IMR-90 (cell line): ENCODE results near the gene NMT1. TPM values are rescaled to one million over a fixed set of nuclear protein-coding genes. Genes with fewer than 3 reads are reported as not detected.

Source experiments
- ATAC-seq: fragments of 200-7000 bp; cut with Tn5 transposase; 2 replicates; pipeline ENCODE4 v1.9.1; 2020; ENCODE audit warnings: low read depth, mild to moderate bottlenecking, moderate library complexity
- BruUV-seq: library from RNA; stranded (reverse); fragments of 400-500 nt; replicated peaks from 2 replicates; lab custom pipeline; 2021; lab: Mats Ljungman, UMichigan
- CTCF ChIA-PET: fragments of 300-600 bp; formaldehyde crosslinking; extraction: SDS; loops from one replicate; lab custom pipeline; 2021; ENCODE audit warnings: antibody characterized with exemption; lab: Yijun Ruan, JAX
- POLR2A ChIA-PET: fragments of 300-600 bp; sonication (Branson Sonifier 250); formaldehyde crosslinking; loops from one replicate; lab custom pipeline; 2022; ENCODE audit warnings: antibody characterized with exemption; ENCODE audit not compliant: unreplicated experiment; lab: Charles Lee
- DNase-seq: peaks from one replicate; pipeline ENCODE4 v3.0.0; 2013
- H2AFZ ChIP-seq: replicated peaks from 2 replicates; pipeline ENCODE3; 2013; ENCODE audit warnings: low read length, mild to moderate bottlenecking; ENCODE audit not compliant: poor library complexity
- H2AK5ac ChIP-seq: 2 replicates; pipeline ENCODE4 v1.6.1; 2013; ENCODE audit warnings: low read depth, low read length, inconsistent platforms
- H2AK9ac ChIP-seq: replicated peaks from 2 replicates; pipeline ENCODE3; 2013; ENCODE audit warnings: mild to moderate bottlenecking, low read depth, low read length, moderate library complexity; ENCODE audit not compliant: poor library complexity
- H2BK120ac ChIP-seq: 2 replicates; pipeline ENCODE4 v1.6.1; 2013; ENCODE audit warnings: low read depth, low read length, inconsistent platforms
- H2BK15ac ChIP-seq: 3 replicates; pipeline ENCODE4 v1.6.1; 2013; ENCODE audit warnings: low read depth, low read length, inconsistent platforms
- H2BK20ac ChIP-seq: 2 replicates; pipeline ENCODE4 v1.6.1; 2013; ENCODE audit warnings: low read depth, mild to moderate bottlenecking, inconsistent platforms, low read length, moderate library complexity
- H2BK5ac ChIP-seq: 2 replicates; pipeline ENCODE4 v1.6.1; 2013; ENCODE audit warnings: mild to moderate bottlenecking, low read depth, low read length, inconsistent platforms; ENCODE audit not compliant: poor library complexity, severe bottlenecking
- H3K14ac ChIP-seq: replicated peaks from 2 replicates; pipeline ENCODE4 v1.6.1; 2013; ENCODE audit warnings: low read depth, low read length, inconsistent platforms
- H3K18ac ChIP-seq: 2 replicates; pipeline ENCODE4 v1.6.1; 2013; ENCODE audit warnings: low read depth, low read length, control low read depth
- H3K23ac ChIP-seq: 2 replicates; pipeline ENCODE4 v1.6.1; 2013; ENCODE audit warnings: low read depth, low read length, inconsistent platforms
- H3K27ac ChIP-seq: 2 replicates; pipeline ENCODE4 v1.5.1; 2013; ENCODE audit warnings: mild to moderate bottlenecking, control low read depth, low read length; ENCODE audit not compliant: insufficient read depth
- H3K27me3 ChIP-seq: 2 replicates; pipeline ENCODE4 v1.6.1; 2013; ENCODE audit warnings: low read length; ENCODE audit not compliant: control insufficient read depth, insufficient read depth
- H3K36me3 ChIP-seq: 2 replicates; pipeline ENCODE4 v1.6.1; 2013; ENCODE audit warnings: low read length, mixed read lengths; ENCODE audit not compliant: control insufficient read depth, insufficient read depth
- H3K4ac ChIP-seq: 2 replicates; pipeline ENCODE4 v1.6.1; 2013; ENCODE audit warnings: low read depth, low read length, inconsistent platforms
- H3K4me1 ChIP-seq: 2 replicates; pipeline ENCODE4 v1.6.1; 2013; ENCODE audit warnings: low read length, mixed read lengths; ENCODE audit not compliant: control insufficient read depth, insufficient read depth
- H3K4me2 ChIP-seq: 2 replicates; pipeline ENCODE4 v1.6.1; 2013; ENCODE audit warnings: low read depth, mild to moderate bottlenecking, control low read depth, low read length, moderate library complexity
- H3K4me3 ChIP-seq: 2 replicates; pipeline ENCODE4 v1.5.1; 2013; ENCODE audit warnings: low read depth, mild to moderate bottlenecking, control low read depth, low read length, moderate library complexity; ENCODE audit not compliant: insufficient read depth
- H3K56ac ChIP-seq: 2 replicates; pipeline ENCODE4 v1.6.1; 2013; ENCODE audit warnings: low read length, inconsistent platforms; ENCODE audit not compliant: insufficient read depth; ENCODE audit errors: extremely low read depth
- H3K79me1 ChIP-seq, 2 experiments: 2 replicates each; pipeline ENCODE4 v1.6.1; 2013; ENCODE audit warnings: low read length in 2 of 2, inconsistent platforms in 1 of 2, low read depth in 1 of 2
- H3K9ac ChIP-seq: 2 replicates; pipeline ENCODE4 v1.6.1; 2013; ENCODE audit warnings: low read depth, low read length, control low read depth
- H3K9me1 ChIP-seq: 2 replicates; pipeline ENCODE4 v1.6.1; 2013; ENCODE audit warnings: low read length, inconsistent platforms; ENCODE audit not compliant: insufficient read depth
- H3K9me3 ChIP-seq: 2 replicates; pipeline ENCODE4 v1.6.1; 2013; ENCODE audit warnings: low read length; ENCODE audit not compliant: control insufficient read depth, insufficient read depth
- H4K20me1 ChIP-seq: 2 replicates; pipeline ENCODE4 v1.6.1; 2013; ENCODE audit warnings: low read length, inconsistent platforms; ENCODE audit not compliant: insufficient read depth
- H4K5ac ChIP-seq: 2 replicates; pipeline ENCODE4 v1.6.1; 2013; ENCODE audit warnings: mild to moderate bottlenecking, low read depth, low read length, control low read depth
- H4K8ac ChIP-seq, 2 experiments: 2 replicates each; pipeline ENCODE4 v1.6.1; 2013; ENCODE audit warnings: low read depth in 2 of 2, low read length in 2 of 2, control low read depth in 1 of 2, inconsistent platforms in 1 of 2
- H4K91ac ChIP-seq: 2 replicates; pipeline ENCODE4 v1.6.1; 2013; ENCODE audit warnings: low read depth, low read length, inconsistent platforms; ENCODE audit not compliant: insufficient read depth
- BHLHE40 ChIP-seq: fragments of 150-350 bp; IDR thresholded peaks from 2 replicates; pipeline ENCODE4 v1.6.1; 2016; ENCODE audit warnings: mild to moderate bottlenecking, low read depth, low read length
- CEBPB ChIP-seq: IDR thresholded peaks from 2 replicates; pipeline ENCODE4 v1.6.1; 2012; ENCODE audit warnings: low read depth, low read length, improper control_type of control experiment
- CHD1 ChIP-seq: IDR thresholded peaks from 2 replicates; pipeline ENCODE4 v1.6.1; 2012; ENCODE audit warnings: low read depth, low read length, improper control_type of control experiment
- FOS ChIP-seq: fragments of 150-350 bp; IDR thresholded peaks from 2 replicates; pipeline ENCODE4 v1.6.1; 2016; ENCODE audit warnings: low read depth, low read length
- MAFK ChIP-seq: IDR thresholded peaks from 2 replicates; pipeline ENCODE4 v1.6.1; 2012; ENCODE audit warnings: low read depth, low read length, improper control_type of control experiment
- MAZ ChIP-seq: IDR thresholded peaks from 2 replicates; pipeline ENCODE4 v1.6.1; 2012; ENCODE audit warnings: low read depth, mild to moderate bottlenecking, low read length, improper control_type of control experiment, moderate library complexity, borderline replicate concordance
- MXI1 ChIP-seq: IDR thresholded peaks from 2 replicates; pipeline ENCODE4 v1.6.1; 2012; ENCODE audit warnings: low read depth, mild to moderate bottlenecking, low read length, moderate library complexity, borderline replicate concordance
- POLR2A ChIP-seq: IDR thresholded peaks from 2 replicates; pipeline ENCODE4 v1.6.1; 2012; ENCODE audit warnings: mild to moderate bottlenecking, low read depth, low read length
- RAD21 ChIP-seq: IDR thresholded peaks from 2 replicates; pipeline ENCODE4 v1.6.1; 2012; ENCODE audit warnings: low read length, improper control_type of control experiment
- RCOR1 ChIP-seq: IDR thresholded peaks from 2 replicates; pipeline ENCODE4 v1.6.1; 2012; ENCODE audit warnings: mild to moderate bottlenecking, low read length, improper control_type of control experiment; ENCODE audit not compliant: insufficient replicate concordance
- RFX5 ChIP-seq: IDR thresholded peaks from 2 replicates; pipeline ENCODE4 v1.8.0; 2012; ENCODE audit warnings: low read depth, mild to moderate bottlenecking, low read length, moderate library complexity
- SMC3 ChIP-seq: fragments of 150-350 bp; IDR thresholded peaks from 2 replicates; pipeline ENCODE4 v1.6.1; 2016; ENCODE audit warnings: low read depth, mild to moderate bottlenecking, antibody characterized with exemption, low read length, moderate library complexity
- WGBS, 2 experiments: methylation state at CpG; one replicate each; pipeline versions ENCODE4 v1.1.5 to v1.1.7; 2013; ENCODE audit warnings: missing lambda C conversion rate in 2 of 2; ENCODE audit not compliant: insufficient read length in 1 of 2; ENCODE audit errors: extremely low coverage in 2 of 2; 5-methylcytosine and 5-hydroxymethylcytosine counted together
- dilution Hi-C: fragments of 300-500 bp; cut with HindIII; formaldehyde crosslinking; loops from one replicate; pipeline ENCODE4 v1.14.3; 2018; ENCODE audit warnings: low sequenced_read_pairs; ENCODE audit not compliant: unreplicated experiment
- in situ Hi-C: fragments of 300-500 bp; cut with MboI; formaldehyde crosslinking; loops from 3 replicates; pipeline ENCODE4 v1.14.3; 2019; ENCODE audit warnings: low sequenced_read_pairs, inconsistent platforms, mixed read lengths
- intact Hi-C: fragments of 100-400 bp; cut with micrococcal nuclease; formaldehyde crosslinking; loops from 2 replicates; pipeline ENCODE4 v1.10.0; 2022
- polyA plus RNA-seq, 3 experiments: library from polyadenylated mRNA; depleted of rRNA; stranded (reverse); fragments of >200 nt; gene quantifications; 2 replicates each; pipeline ENCODE4 v1.2.3, GENCODE V29; 2012; ENCODE audit warnings: low replicate concordance in 1 of 3
- total RNA-seq: library from RNA; depleted of rRNA; stranded (reverse); fragments of >200 nt; gene quantifications from 2 replicates; pipeline ENCODE4 v1.2.3, GENCODE V29; 2012
- TF ChIP-seq, protein P1 (sequence below): fragments of 150-350 bp; IDR thresholded peaks from 2 replicates; pipeline ENCODE4 v1.6.1; 2016; ENCODE audit warnings: low read depth, mild to moderate bottlenecking, low read length, moderate library complexity, borderline replicate concordance

The NMT1 gene
- total and polyA plus RNA-seq, 2 of the 4 experiments (the other 2 are of a cell fraction): 38.0 to 60.6 TPM

DNA sequence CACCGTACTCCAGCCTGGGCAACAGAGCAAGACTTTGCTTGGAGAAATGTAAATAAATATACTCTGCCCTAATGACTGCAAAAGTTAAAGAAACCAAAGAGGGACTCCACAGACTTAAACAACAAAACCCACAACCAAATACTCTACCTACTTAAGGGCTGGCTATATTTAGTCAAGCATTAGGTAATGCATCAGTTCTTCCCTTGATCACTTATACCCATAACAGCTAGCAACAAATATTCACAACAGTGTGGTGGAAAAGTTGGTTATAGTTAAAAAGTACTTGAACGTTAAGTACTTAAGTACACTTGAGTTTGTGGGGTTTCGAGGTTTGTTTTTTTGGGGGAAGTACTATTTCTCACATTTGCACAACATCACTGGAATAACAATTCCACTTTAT lies 95.1 kb downstream of the NMT1 start:
- H4K8ac ChIP-seq: no peak overlapping the region
- CTCF ChIA-PET: interaction anchor here (0.8 to 1.6 kb wide), 2 partner anchors 21 to 41 kb away, joined by 3 to 9 read pairs; partner anchors contain the start of gene ACBD4
- no peaks in the 10 kb centered on the region for H3K9me3 ChIP-seq
- H3K9me1 ChIP-seq: peaks cover 8% of the 10 kb centered on the region
- intact Hi-C loops: no loop called here
- no peak overlapping the region for H3K4ac ChIP-seq
- peaks cover 9% of the 10 kb centered on the region for H3K4me1 ChIP-seq
- H3K4me2 ChIP-seq: no peak overlapping the region
- H4K5ac ChIP-seq: no peak overlapping the region
- no peak overlapping the region for H2AK5ac ChIP-seq
- H3K27me3 ChIP-seq: no peaks in the 10 kb centered on the region
- H2AFZ ChIP-seq: no peak overlapping the region
- dilution Hi-C loops: no loop called here
- H3K79me1 ChIP-seq: peaks cover 15 to 61% of the 10 kb centered on the region in 2 experiments
- H3K23ac ChIP-seq: no peak overlapping the region
- H3K14ac ChIP-seq: no peak overlapping the region
- H2BK20ac ChIP-seq: no peak overlapping the region
- DNase-seq (no peak), ATAC-seq (no peak)
- no peak for TF ChIP-seq RAD21
- TF ChIP-seq MAZ: no peak
- no peak for TF ChIP-seq BHLHE40
- no peak for TF ChIP-seq CEBPB
- no peak for TF ChIP-seq RFX5
- TF ChIP-seq, protein P1, sequence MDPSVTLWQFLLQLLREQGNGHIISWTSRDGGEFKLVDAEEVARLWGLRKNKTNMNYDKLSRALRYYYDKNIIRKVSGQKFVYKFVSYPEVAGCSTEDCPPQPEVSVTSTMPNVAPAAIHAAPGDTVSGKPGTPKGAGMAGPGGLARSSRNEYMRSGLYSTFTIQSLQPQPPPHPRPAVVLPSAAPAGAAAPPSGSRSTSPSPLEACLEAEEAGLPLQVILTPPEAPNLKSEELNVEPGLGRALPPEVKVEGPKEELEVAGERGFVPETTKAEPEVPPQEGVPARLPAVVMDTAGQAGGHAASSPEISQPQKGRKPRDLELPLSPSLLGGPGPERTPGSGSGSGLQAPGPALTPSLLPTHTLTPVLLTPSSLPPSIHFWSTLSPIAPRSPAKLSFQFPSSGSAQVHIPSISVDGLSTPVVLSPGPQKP: no peak
- TF ChIP-seq POLR2A: no peak
- no peak for TF ChIP-seq CHD1
- no peak for TF ChIP-seq FOS
- TF ChIP-seq MAFK: no peak
- no peak for TF ChIP-seq SMC3
- no peak for TF ChIP-seq RCOR1
- no peak for TF ChIP-seq MXI1
- no peak overlapping the region for H2BK5ac ChIP-seq
- no CpG with 5 or more reads among the region's 3 CpGs for WGBS, 2 experiments
- H3K4me3 ChIP-seq: no peak overlapping the region
- H4K20me1 ChIP-seq: peaks cover 21% of the 10 kb centered on the region
- no peak overlapping the region for H4K91ac ChIP-seq
- no peak overlapping the region for H3K18ac ChIP-seq
- in situ Hi-C loops: no loop called here
- H3K9ac ChIP-seq: no peak overlapping the region
- POLR2A ChIA-PET: no interaction called here
- H3K27ac ChIP-seq: no peak overlapping the region
- no peak overlapping the region for H2BK120ac ChIP-seq
- H2BK15ac ChIP-seq: no peak overlapping the region
- H3K36me3 ChIP-seq: no peaks in the 10 kb centered on the region
- H3K56ac ChIP-seq: no peak overlapping the region
- no peak overlapping the region for H2AK9ac ChIP-seq
- BruUV-seq: no TSS peak
